Measurements from ENCODE around the gene SOD3.

The SOD3 gene

DNA sequence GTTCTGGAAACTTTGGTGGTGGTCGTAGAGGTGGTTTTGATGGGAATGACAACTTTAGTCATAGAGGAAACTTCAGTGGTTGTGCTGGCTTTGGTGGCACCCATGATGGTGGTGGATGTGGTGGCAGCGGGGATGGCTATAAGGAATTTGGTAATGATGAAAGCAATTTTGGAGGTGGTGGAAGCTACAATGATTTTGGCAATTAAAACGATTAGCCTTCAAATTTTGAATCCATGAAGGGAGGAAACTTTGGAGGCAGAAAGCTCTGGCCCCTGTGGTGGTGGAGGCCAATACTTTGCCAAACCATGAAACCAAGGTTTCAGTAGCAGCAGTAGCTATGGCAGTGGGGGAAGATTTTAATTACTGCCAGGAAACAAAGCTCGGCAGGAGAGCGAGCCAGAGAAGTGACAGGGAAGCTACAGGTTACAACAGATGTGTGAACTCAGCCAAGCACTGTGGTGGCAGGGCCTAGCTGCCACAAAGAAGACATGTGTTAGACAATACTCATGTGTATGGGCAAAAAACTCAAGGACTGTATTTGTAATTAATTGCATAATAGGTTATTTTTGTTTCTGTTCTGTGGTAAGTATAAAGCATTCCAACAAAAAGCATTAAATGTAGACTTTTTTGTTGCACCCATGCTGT lies 23.2 kb upstream of the SOD3 start:
- Histone ChIP-seq H3K4me3 (ENCODE audit: low read depth, low read length) (no peak overlapping the region), H3K27ac (ENCODE audit: extremely low read depth, low read depth, low read length) (no peak overlapping the region), H3K36me3 (ENCODE audit: control insufficient read depth in 2 of 2, insufficient read depth in 1 of 2, low read length in 2 of 2) (no peaks in the 10 kb centered on the region), H3K9me3 (ENCODE audit: control insufficient read depth, insufficient read depth, low read depth, low read length) (no peaks in the 10 kb centered on the region), H3K4me1 (ENCODE audit: control insufficient read depth, insufficient read depth, low read length) (no peaks in the 10 kb centered on the region)
- CTCF ChIA-PET = no interaction called here
- TF ChIP-seq ZNF302 (tag by site-specific recombination; IDR thresholded peaks at IDR 0.05; ENCODE audit: low read depth) = no peak
- TF ChIP-seq ZNF274 (IDR thresholded peaks at IDR 0.05; ENCODE audit: low read length) = no peak
- no peak for TF ChIP-seq ZNF274 (tag by site-specific recombination; IDR thresholded peaks at IDR 0.05; ENCODE audit: borderline replicate concordance)
- TF ChIP-seq ZNF280C (tag by site-specific recombination; IDR thresholded peaks at IDR 0.05) = no peak
- TF ChIP-seq ZNF426 (tag by site-specific recombination; IDR thresholded peaks at IDR 0.05) = no peak
- TF ChIP-seq ZNF223 (tag by site-specific recombination; IDR thresholded peaks at IDR 0.05) = no peak
- TF ChIP-seq MZF1 (tag by site-specific recombination; IDR thresholded peaks at IDR 0.05; ENCODE audit: borderline replicate concordance) = no peak
- no peak for TF ChIP-seq ZNF514 (tag by site-specific recombination; IDR thresholded peaks at IDR 0.05)
- TF ChIP-seq ZNF324 (tag by site-specific recombination; IDR thresholded peaks at IDR 0.05) = no peak
- TF ChIP-seq, protein P1, sequence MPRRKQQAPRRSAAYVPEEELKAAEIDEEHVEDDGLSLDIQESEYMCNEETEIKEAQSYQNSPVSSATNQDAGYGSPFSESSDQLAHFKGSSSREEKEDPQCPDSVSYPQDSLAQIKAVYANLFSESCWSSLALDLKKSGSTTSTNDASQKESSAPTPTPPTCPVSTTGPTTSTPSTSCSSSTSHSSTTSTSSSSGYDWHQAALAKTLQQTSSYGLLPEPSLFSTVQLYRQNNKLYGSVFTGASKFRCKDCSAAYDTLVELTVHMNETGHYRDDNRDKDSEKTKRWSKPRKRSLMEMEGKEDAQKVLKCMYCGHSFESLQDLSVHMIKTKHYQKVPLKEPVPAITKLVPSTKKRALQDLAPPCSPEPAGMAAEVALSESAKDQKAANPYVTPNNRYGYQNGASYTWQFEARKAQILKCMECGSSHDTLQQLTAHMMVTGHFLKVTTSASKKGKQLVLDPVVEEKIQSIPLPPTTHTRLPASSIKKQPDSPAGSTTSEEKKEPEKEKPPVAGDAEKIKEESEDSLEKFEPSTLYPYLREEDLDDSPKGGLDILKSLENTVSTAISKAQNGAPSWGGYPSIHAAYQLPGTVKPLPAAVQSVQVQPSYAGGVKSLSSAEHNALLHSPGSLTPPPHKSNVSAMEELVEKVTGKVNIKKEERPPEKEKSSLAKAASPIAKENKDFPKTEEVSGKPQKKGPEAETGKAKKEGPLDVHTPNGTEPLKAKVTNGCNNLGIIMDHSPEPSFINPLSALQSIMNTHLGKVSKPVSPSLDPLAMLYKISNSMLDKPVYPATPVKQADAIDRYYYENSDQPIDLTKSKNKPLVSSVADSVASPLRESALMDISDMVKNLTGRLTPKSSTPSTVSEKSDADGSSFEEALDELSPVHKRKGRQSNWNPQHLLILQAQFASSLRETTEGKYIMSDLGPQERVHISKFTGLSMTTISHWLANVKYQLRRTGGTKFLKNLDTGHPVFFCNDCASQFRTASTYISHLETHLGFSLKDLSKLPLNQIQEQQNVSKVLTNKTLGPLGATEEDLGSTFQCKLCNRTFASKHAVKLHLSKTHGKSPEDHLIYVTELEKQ (tag by site-specific recombination; IDR thresholded peaks at IDR 0.05; ENCODE audit: borderline replicate concordance) = no peak
- TF ChIP-seq ZNF16 (tag by site-specific recombination; IDR thresholded peaks at IDR 0.05; ENCODE audit: low read depth) = no peak
- POLR2A ChIA-PET = no interaction called here

GRCh38 chr4:24772952-24773351 lies 22.4 kb upstream of the SOD3 start:
- Histone ChIP-seq H3K4me1 (ENCODE audit: control insufficient read depth, insufficient read depth, low read length) (no peaks in the 10 kb centered on the region), H3K27ac (ENCODE audit: extremely low read depth, low read depth, low read length) (no peak overlapping the region), H3K9me3 (ENCODE audit: control insufficient read depth, insufficient read depth, low read depth, low read length) (no peaks in the 10 kb centered on the region), H3K4me3 (ENCODE audit: low read depth, low read length) (no peak overlapping the region), H3K36me3 (ENCODE audit: control insufficient read depth in 2 of 2, insufficient read depth in 1 of 2, low read length in 2 of 2) (no peaks in the 10 kb centered on the region)
- TF ChIP-seq ZNF10 (tag by site-specific recombination; IDR thresholded peaks at IDR 0.05) (peak; percentile 74), KLF1 (tag by site-specific recombination; IDR thresholded peaks at IDR 0.05) (no peak)
- CTCF ChIA-PET = no interaction called here
- POLR2A ChIA-PET = no interaction called here

DNA sequence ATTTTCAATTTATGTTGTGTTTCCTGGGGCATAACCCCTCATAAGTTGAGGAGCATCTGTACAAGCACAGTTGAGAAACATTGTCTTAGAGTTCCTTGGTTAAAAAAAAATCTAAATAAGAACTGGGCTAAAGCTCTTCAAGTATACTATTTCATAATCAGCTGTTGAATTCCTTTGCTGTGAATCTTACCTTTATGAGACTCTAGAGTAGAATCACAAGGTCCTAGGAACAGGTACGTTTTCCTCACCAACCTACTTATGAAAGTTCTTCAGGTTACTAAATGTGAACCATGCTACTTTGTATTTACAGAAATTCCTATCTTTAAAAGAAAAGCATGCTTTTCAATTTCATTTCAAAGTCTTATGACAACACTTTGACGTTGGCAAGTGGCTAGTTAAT lies 20.9 kb upstream of the SOD3 start:
- POLR2A ChIA-PET = no interaction called here
- Histone ChIP-seq H3K27ac (ENCODE audit: extremely low read depth, low read depth, low read length) (no peak overlapping the region), H3K36me3 (ENCODE audit: control insufficient read depth in 2 of 2, insufficient read depth in 1 of 2, low read length in 2 of 2) (no peaks in the 10 kb centered on the region), H3K9me3 (ENCODE audit: control insufficient read depth, insufficient read depth, low read depth, low read length) (no peaks in the 10 kb centered on the region), H3K4me3 (ENCODE audit: low read depth, low read length) (no peak overlapping the region), H3K4me1 (ENCODE audit: control insufficient read depth, insufficient read depth, low read length) (no peaks in the 10 kb centered on the region)
- CTCF ChIA-PET = interaction anchor here (0.6 to 0.7 kb wide), 2 partner anchors 365 to 460 kb away, joined by 3 to 8 read pairs; no protein-coding TSS in a partner anchor
- TF ChIP-seq, protein P2, sequence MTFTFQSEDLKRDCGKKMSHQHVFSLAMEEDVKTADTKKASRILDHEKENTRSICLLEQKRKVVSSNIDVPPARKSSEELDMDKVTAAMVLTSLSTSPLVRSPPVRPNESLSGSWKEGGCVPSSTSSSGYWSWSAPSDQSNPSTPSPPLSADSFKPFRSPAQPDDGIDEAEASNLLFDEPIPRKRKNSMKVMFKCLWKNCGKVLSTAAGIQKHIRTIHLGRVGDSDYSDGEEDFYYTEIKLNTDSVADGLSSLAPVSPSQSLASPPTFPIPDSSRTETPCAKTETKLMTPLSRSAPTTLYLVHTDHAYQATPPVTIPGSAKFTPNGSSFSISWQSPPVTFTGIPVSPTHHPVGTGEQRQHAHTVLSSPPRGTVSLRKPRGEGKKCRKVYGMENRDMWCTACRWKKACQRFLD (tag by site-specific recombination; IDR thresholded peaks at IDR 0.05) = no peak
- TF ChIP-seq SP3 (tag by site-specific recombination; IDR thresholded peaks at IDR 0.05) (no peak), MEIS1 (CRISPR knock-in tag; IDR thresholded peaks at IDR 0.05; ENCODE audit: borderline replicate concordance) (no peak), ZNF624 (tag by site-specific recombination; IDR thresholded peaks at IDR 0.05) (no peak), ZNF513 (tag by site-specific recombination; IDR thresholded peaks at IDR 0.05) (no peak), TRIM28 (IDR thresholded peaks at IDR 0.05; ENCODE audit: borderline replicate concordance, low read length) (no peak), ZNF10 (tag by site-specific recombination; IDR thresholded peaks at IDR 0.05) (no peak), MYNN (tag by site-specific recombination; IDR thresholded peaks at IDR 0.05; ENCODE audit: borderline replicate concordance) (no peak), ZNF140 (tag by site-specific recombination; IDR thresholded peaks at IDR 0.05) (no peak)
- TF ChIP-seq, protein P3, sequence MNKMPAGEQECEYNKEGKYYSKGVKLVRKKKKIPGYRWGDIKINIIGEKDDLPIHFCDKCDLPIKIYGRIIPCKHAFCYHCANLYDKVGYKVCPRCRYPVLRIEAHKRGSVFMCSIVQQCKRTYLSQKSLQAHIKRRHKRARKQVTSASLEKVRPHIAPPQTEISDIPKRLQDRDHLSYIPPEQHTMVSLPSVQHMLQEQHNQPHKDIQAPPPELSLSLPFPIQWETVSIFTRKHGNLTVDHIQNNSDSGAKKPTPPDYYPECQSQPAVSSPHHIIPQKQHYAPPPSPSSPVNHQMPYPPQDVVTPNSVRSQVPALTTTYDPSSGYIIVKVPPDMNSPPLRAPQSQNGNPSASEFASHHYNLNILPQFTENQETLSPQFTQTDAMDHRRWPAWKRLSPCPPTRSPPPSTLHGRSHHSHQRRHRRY (tag by site-specific recombination; IDR thresholded peaks at IDR 0.05) = no peak

Measured in HEK293 (cell line).